NOMO-1 treated with DMSO at 0.1 percent for 48 hours (cell line): ENCODE data around the gene TJP3.
A peak's percentile ranks its signal among the peaks of the same experiment; 100 is the strongest.

Experiments
- DNase-seq: peaks from one replicate; lab custom pipeline; 2025; ENCODE audit not compliant: unreplicated experiment; lab: John Stamatoyannopoulos, UW

TJP3 gene

GRCh38 chr19:3710265-3710812 is 2.2 kb downstream of the TJP3 start:
- DNase-seq: no peak

GRCh38 chr19:3712663-3713611 is 4.8 kb downstream of the TJP3 start:
- no peak for DNase-seq

DNA sequence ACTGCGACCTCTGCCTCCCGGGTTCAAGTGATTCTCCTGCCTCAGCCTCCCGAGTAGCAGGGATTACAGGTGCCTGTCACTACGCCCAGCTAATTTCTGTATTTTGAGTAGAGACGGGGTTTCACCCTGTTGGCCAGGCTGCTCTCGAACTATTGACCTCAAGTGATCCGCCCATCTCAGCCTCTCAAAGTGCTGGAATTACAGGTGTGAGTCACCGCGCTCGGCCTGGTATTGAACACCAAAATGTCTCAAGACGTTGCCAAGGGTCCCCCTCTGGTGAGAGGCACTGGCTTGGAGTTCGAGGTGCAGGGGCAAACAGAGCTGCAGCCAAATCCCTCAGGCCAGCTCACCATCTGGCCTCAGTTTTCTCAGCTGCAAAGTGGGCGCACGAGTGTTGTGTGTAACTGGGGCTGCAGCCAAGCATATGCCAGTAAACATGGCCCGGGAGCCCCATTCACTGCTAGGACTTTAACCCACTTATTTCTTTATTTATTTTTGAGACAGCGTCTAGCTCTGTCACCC is 8.0 kb downstream of the TJP3 start:
- no peak for DNase-seq

DNA sequence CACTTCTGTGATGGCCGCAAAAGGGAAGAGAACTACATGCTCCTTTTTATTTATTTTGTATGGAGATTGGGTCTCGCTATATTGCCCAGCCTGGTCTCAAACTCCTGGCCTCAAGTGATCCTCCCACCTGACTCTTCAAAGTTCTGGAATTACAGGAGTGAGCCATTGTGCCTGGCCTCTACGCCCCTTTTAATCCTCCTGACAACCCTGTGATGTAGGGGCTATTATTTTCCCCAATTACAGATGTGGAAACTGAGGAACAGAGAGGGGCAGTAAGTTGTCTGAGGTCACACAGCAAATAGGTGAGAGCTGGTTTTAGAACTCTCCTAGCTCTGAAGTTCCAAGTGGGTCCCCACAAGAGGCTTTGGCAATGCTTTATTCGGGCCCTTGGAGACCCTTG is 11.7 kb downstream of the TJP3 start:
- no peak for DNase-seq

GRCh38 chr19:3720349-3720917 is 12.2 kb downstream of the TJP3 start:
- no peak for DNase-seq

DNA sequence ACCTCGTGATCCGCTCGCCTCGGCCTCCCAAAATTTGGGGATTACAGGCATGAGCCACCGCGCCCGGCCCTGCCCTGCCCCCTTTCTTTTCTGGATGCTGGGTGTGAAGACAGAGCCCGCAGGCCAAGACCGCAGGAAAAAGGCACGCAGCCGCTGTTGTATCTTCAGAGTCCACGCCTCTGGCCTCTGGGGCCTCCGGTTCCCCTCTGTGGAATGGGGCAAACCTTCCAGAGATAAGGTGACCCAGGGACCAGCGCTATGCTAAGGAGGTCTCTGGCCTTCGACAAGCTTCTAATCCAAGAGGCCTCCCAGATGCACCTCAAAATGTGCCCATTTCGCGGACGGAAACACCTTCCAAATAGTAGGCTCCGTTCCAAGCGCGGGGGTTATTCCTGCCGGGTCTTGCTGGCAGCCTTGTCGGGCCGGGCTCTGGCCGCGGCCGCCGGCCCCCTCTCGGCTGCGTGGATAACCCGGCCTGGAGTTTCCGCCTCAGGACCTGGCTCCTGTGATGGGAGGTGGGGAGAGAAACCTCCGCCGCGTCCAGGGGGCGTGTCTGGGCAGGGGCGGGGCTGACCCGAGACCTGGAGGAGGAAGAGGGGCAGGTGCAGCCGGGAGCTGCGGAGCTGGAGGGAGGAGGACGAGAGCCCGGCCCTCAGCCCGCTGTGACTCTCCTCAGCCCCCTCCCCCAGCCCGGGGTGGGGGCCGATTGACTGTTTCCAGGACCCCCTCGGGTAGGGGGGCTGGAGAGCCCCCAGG is 13.1 kb downstream of the TJP3 start:
- peak; percentile 90 for DNase-seq

- no peak for DNase-seq
Measured at GRCh38 chr19:3721887-3722442, 13.8 kb downstream of the TJP3 start.

DNA sequence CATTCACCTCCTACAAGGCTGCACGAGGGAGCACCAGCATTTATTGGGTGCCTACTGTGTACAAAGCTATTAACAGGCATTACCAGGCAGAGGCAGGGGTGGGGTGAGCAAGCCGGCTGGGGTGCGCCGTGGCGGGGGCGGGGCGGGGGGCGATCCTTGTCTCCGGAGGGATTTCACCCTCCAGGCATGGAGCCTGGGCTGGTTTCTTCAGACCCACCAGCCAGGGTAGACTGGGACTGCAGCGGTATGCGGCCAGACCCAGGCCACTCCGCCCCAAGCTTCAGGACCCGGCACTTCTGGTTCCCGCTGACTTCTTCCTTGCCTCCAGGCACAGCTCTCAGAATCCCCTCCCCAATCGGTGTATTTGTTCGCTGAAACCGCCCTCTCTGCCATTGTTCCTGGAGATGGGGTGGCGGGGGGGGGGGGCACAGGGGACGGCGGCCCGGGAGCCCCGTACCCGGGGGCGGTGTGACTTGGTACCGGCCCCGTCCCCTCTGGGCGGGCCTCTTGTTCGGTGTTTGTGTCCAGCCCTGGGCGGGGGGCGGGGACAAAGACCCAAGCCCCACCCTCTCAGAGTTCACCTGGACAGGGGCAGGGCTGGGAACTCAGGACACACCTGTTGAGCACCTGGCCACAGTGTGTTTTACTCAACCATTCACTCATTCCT is 14.4 kb downstream of the TJP3 start:
- no peak for DNase-seq

- DNase-seq: no peak
Measured at GRCh38 chr19:3723110-3723488, 14.9 kb downstream of the TJP3 start.

DNA sequence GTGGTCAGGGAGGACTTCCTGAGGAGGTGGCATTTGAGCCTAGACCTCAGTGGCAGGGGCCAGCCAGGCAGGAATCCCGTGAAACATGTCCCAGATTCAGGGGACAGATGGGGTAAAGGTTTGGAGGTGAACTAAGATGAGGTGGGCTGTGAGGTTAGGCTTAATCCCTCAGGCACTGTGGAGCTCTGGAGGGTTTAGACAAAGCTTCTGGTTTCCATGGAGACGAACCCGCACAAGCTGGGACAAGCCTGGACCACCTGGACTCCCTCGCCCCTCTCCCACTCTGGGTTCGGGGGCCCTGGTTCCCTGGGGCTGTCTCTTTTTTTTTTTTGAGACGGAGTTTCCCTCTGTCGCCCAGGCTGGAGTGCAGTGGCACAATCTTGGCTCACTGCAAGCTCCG is 15.7 kb downstream of the TJP3 start:
- DNase-seq: no peak

DNA sequence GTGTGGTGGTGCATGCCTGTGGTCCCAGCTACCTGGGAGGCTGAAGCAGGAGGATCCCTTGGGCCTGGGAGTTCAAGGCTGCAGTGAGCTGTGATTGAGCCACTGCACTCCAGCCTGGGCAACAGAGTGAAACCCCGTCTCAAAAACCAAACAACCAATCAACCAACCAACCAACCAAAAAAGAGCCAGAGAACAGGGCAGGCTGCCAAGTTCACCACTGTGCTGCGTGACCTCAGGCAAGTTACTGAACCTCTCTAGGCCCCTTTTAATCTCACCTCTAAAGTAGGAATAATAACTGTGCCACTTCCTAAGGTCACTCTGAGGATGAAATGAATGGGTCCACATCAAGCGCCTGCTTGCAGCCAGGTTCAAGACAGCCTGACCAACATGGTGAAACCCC is 16.9 kb downstream of the TJP3 start:
- DNase-seq: no peak

GRCh38 chr19:3725640-3726310 is 17.6 kb downstream of the TJP3 start:
- no peak for DNase-seq

DNA sequence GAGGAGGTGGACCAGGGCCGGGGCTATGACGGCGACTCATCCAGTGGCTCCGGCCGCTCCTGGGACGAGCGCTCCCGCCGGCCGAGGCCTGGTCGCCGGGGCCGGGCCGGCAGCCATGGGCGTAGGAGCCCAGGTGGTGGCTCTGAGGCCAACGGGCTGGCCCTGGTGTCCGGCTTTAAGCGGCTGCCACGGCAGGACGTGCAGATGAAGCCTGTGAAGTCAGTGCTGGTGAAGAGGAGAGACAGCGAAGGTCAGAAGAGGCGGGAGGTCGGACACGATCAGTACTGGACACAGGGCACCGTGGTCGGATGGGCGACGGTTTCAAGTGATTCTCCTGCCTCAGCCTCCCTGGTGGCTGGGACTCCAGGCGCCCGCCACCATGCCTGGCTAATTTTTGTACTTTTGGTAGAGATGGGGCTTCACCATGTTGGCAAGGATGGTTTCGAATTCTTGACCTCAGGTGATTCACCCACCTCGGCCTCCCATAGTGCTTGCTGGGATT is 22.3 kb downstream of the TJP3 start:
- DNase-seq: no peak

- no peak for DNase-seq
Measured at GRCh38 chr19:3732108-3732507, 23.9 kb downstream of the TJP3 start.

DNA sequence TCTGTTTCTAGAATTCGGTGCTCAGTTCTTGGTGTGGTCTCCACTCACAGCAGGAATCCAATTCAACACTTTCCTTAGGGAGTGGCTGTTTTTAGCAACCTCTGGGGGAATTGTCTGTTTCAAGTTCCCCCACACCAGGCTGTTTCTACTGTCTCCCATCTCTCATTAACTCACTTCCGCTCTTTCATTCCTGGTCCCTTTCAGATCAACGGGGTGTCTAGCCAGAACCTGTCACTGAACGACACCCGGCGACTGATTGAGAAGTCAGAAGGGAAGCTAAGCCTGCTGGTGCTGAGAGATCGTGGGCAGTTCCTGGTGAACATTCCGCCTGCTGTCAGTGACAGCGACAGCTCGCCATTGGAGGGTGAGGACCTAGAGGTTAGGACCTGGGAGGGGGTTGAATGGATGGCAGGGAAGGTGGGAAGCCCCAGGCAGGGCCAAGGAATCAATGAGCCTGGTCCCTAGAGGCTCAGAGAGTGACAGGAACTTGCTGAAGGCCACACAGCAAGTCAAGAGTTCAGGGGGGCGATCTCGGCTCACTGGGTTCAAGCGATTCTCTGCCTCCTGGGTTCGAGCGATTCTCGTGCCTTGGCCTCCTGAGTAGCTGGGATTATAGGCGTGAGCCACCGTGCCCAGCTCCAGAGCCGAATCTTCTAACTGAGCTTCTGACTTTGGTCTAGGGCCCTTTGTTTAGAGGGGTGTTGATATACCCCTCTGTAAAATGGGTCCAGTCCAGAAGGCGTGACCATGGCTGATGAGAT is 25.5 kb downstream of the TJP3 start:
- no peak for DNase-seq

DNA sequence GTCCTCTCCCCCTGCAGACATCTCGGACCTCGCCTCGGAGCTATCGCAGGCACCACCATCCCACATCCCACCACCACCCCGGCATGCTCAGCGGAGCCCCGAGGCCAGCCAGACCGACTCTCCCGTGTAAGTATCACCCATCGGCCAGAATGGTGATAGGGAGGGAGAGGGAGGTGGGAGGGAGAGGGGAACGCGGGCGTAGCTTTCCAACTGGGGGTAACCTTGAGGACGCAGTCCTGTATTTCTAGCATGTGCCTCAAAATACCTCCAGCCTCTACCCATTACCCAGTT is 26.1 kb downstream of the TJP3 start:
- no peak for DNase-seq

DNA sequence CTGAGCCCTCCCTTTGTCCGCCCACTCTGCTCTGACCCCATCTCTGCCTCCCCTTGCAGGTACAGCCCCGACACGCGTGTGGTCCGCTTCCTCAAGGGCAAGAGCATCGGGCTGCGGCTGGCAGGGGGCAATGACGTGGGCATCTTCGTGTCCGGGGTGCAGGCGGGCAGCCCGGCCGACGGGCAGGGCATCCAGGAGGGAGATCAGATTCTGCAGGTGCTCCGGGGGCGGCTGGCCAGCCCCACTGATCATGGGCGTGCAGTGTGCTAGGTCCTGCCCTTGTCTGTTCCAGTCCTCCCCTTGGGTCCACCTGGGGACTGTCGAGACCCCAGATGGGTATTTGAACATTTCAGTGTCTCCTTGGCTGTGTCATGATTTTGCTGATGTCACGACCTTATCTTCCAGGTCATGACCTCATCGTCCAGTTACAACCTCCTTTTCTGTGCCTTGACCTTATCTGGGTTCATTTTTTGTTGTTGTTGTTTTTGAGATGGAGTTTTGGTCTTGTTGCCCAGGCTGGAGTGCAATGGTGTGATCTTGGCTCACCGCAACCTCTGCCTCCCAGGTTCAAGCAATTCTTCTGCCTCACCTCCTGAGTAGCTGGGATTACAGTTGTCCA is 28.0 kb downstream of the TJP3 start:
- no peak for DNase-seq

GRCh38 chr19:3737487-3738205 is 29.5 kb downstream of the TJP3 start:
- no peak for DNase-seq
